HG03558 (cell line): ENCODE results near the gene EP400.
"Not testable (repeated sequence)": the region's sequence is repeated elsewhere in the genome, so short reads cannot be mapped to it uniquely, and the experiment has no call there.

Source experiments
- ATAC-seq: cut with Tn5 transposase; IDR thresholded peaks from one replicate; pipeline ENCODE4 v1.9.1; 2021; ENCODE audit warnings: moderate number of reproducible peaks; ENCODE audit not compliant: unreplicated experiment; ENCODE audit errors: extremely low read depth

The EP400 gene

DNA sequence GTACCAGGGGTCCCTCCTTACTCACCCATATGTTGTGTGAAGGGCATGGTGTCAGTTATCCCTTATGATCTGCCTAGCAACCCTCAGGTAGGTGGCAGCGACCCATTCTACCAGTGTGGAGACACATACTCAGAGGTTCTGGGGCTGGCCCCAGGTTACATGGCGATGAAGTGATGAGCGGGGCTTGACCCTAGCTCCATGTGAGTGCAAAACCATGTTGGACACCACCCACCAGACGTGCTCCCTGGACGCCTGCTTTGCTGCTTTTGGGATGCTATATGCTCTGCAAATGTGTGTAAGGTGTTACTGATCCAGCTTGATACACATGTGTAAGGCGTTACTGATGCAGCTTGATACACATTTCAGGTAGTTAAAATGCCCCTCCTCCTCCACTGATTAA lies 33.3 kb downstream of the EP400 start:
- ATAC-seq, result no peak

DNA sequence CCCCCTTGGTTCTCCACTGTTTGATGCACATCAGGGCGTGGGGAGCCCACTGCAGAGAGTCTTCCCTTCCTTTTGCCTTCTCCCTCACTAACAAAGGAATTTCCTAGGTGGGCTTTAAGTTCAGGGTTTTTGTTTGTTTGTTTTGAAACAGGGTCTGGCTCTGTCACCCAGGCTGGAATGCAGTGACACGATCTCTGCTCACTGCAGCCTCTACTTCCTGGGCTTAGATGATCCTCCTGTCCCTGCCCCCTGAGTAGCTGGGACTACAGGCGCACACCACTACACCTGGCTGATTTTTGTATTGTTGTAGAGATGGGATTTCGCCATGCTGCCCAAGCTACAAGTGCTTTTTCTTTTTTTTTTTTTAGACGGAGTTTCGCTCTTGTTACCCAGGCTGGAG lies 33.8 kb downstream of the EP400 start:
- no peak for ATAC-seq

DNA sequence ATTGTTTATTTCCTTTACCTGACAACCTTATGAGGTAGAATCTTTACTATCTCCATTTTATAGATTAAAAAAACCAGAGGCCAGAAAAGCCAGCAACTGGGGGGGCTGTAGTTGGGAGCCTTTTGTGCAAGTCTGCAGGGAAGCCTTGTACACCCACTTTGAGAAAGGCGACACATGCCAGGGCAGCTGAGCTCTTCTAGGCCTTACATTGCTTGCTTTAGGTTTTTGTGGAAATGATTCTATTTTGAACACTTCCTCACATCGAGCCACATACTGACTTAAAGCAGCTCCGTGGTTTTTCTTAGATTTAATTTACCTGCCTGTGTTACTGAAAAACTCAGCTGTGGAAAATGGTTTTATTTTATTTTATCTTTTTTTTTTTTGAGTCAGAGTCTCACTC lies 34.6 kb downstream of the EP400 start:
- ATAC-seq, result no peak

DNA sequence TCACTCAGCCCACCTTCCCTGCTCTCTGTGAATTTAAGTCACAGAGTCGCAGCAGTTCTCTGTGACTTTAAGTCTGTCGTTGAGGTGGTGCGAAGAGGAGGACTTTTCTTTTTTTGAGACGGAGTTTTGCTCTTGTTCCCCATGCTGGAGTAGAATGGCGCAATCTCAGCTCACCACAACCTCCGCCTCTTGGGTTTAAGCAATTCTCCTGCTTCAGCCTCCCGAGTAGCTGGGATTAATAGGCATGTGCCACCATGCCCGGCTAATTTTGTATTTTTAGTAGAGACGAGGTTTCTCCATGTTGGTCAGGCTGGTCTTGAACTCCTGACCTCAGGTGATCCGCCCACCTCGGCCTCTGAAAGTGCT lies 35.8 kb downstream of the EP400 start:
- ATAC-seq, result not testable (repeated sequence)

DNA sequence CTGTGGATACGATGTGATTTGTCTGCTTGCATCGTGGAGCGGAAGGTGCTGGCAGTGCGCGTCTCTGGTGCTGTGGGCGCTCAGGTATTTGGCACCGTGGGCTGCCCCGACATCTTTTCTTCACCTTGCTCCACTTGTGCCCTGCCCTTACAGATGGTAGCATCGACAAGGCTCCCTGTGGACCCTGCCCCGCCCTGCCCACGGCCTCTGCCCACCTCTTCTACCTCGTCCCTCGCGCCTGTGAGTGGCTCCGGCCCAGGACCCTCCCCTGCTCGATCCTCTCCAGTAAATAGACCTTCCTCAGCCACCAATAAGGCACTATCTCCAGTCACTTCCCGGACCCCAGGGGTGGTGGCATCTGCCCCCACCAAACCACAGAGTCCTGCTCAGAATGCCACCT lies 36.6 kb downstream of the EP400 start:
- ATAC-seq, result no peak

DNA sequence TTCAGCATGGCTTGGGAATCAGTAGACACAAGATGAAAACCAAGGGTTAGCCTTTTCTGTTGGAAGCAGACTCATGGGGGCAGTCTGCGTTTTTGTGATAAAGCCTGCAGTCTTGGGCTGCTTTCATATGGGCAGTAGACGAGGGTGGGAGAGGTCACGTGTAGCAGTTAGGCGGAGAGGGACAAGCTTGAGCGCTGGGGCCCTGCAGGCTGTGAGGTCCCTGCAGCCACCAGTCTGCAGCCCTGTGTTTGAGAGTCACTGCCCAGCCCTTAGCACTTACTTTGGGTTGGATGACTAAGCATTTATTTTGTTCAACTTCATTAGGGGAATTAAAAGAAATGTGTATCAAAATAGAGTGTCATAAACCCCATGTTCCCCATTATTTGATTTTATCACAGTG lies 37.2 kb downstream of the EP400 start:
- no peak for ATAC-seq

DNA sequence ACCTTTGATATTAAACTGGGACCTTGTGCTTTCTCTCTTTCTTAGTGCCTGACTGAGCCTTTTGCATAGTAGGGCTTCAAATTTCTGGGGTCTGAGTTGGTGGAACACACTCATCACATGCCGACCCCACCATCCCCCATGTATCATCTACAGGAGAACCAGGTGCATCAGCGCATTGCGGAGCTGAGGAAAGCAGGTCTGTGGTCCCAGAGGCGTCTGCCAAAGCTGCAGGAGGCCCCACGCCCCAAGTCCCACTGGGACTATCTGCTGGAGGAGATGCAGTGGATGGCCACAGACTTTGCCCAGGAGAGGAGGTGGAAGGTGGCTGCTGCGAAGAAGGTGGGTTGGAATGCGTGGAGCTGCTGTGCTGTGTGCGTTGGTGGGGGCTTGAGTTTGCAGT lies 37.8 kb downstream of the EP400 start:
- ATAC-seq, result no peak

DNA sequence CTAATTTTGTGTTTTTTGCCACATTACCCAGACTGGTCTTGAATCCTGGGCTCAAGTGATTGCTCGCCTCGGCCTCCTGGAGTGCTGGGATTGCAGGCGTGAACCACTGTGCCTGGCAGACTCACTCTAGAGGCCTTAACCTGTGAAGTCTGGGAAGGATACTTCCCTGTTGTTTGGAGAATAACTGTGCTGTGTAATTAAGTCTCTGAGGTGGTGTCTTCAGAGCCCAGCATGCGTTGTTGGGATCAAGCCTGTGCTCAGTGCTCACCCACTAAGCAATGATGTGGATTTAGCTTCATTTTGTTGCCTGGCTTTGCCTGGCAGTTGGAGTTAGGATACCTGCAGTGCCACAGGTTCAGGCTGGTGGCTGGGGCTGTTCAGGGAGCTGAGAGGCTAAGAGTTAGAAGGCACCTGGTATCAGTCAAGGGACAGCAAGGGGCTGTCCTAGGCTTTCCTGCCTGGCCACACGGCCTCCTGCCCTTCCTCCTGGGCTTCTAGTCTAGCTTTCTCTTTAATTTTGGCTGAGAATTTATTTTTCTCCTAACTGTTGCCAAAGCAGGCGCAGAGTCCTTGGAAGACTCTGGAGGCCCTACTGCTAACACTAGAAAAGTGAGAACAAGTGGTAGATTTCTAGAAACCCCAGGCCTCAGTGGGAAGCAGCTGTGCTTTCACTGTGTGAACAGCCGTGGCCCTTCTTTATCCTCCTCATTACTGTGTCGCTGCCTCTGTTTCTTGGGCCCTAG lies 38.5 kb downstream of the EP400 start:
- ATAC-seq, result no peak

DNA sequence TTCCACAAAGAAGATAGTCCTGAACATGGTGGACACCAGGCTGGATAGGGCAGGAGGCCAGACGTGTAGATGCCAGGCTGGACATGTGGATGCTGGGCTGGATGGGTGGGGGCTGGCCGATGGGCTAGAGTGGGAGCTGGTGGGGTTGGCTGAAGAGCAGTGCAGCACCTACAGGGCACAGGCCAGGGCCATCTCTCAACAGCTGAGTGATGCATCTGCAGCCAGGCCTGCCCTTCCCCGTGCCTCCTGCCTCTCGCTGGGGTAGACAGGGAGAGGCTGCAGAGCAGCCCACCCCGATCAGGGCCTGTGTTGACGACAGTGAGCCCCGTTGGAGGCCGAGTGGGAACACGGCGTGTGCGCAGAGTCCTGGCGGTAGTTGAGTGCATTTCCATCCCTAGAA lies 39.3 kb downstream of the EP400 start:
- no peak for ATAC-seq

DNA sequence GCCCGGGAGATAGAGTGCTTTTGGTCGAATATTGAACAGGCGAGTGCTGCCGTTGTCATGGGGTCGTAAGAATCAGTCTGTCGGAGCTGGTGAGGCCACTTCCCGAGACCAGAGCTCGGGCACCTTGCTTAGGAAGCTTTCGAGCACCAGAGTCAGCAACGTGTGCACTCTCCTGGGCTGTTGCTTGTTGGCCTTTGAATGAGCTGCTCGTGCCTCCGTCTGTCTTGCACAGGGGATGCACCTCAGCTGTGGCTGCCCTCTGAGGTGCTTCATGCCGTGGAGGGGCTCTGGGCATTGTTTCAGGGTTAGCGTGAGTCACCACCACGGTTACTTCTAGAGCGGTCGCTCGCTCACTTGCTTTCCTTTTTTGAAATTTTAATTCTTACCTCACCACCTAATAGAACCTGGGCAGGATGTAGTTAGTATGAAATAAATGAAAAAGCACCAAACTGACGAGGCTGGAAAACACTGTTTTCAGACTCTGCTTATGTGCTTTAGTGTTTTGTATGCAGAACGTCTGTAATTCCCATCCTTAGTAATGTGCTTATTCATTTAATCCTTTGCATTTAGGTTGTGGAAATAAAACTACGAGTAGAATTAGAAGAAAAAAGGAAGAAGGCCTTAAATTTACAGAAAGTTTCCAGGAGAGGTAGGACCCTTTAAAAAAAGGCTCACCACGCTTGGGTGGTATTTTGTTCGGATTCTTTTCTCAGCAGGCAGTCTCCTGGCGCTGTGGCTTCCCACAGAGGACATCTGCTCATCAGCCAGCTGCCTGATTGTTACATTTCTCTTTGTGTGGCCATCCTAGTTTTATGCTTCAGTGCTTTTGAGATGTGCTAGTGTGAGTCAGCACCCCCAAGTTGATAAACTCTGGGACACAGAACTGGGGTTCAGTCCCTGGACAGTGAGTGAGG lies 40.6 kb downstream of the EP400 start:
- no peak for ATAC-seq

DNA sequence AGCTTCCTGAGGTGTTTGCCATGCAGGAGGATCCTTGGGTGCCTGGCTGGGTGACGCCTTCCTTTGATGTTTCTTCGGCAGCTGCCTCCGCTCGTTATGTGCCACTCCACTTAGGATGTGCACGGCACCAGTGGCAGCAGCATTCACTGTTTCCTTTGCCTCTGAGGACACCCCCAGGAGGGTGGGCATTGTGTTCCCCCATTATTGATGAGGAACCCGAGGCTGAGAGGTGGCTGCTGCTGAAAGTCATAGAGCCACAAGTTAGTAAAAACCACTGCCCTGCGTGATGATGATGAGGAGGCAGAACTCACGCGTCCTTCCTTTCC lies 41.2 kb downstream of the EP400 start:
- ATAC-seq, result no peak

DNA sequence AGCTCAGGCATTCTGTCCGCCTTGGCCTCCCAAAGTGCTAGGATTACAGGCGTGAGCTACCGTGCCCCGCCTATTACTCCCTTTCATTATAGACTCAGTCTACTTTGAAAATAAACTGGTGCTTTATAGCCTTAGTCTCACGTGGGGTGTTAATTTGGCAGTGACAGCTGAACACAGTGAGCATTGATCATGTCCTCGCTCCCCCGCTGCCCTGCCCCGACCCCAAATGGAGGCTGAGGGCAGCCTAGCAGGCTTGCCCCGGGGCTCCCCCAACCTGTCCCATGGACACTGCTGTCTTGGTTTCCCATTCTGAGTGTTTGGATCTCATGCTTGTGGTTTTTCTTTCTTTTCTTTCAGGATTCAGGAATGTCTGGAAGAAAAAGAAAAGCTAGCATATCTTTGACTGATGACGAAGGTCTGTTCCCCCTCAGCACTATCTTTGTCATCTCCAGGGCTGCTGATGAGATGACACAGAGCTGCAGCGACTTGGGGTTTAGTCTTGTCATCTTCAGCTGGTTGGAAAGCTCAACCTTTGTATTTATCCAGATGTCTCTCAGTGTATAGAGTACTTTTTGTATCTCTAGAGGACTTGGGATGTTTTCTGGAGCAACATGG lies 42.2 kb downstream of the EP400 start:
- no peak for ATAC-seq

DNA sequence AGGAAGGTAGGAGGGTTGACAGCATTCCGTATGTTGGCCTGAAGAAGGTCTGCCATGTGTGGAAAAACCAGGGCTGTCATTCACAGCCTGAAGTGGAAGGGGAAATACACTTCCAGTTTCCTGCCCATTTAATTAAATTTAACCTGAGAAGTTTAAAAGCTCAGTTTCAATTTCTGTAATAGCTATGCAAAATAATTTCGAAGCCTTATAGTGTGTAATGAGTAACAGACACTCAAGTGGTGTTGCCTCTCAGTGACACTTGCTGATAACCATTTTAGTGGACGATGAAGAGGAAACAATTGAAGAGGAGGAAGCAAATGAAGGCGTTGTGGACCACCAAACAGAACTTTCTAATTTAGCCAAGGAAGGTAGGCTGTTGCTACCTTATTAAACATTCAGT lies 44.8 kb downstream of the EP400 start:
- peak; percentile 57 for ATAC-seq

DNA sequence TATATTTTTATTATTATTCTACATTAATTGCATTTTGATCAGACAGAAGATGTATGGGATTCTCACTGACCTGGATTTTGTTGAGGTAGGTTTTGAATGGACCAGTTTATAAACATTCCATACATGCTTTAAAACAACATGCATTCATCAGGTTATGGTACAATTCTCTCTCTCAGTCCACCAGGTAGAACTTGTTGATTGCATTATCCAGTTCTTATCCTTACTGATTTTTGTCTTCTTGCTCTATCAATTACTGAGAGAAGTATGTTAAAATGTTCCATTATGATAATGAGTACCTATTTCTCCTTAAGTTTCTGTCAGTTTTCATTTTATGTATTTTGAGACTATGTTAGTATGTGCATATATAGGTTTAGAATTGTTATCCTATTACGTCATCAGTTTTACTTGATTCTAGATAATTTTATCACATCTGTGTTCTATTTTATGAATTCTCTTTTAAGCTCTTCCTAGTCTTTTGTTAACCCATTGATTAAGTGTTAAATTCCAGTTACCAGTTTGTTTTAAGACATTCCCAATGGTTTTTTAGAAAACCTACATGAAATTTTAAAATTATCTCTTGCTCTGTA lies 50.6 kb downstream of the EP400 start:
- ATAC-seq, result no peak

DNA sequence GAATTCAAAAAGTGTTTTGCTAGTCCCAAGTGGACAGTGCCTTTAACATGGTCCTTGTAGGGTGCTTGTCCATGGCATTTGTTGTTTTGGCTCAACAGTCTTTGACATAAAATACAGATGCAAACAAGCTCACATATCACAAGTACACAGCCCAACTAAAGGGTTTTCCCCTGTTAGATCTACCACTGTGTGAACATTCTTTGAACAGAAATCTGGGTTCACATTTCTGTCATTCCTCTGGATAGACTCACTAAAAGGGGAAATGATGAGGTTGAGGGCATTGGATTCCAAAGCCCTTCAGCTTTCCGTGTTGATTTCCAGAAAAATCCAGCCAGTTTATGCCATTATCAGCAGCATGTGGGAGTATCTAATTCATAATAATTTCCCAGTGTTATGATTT lies 54.1 kb downstream of the EP400 start:
- ATAC-seq, result no peak

DNA sequence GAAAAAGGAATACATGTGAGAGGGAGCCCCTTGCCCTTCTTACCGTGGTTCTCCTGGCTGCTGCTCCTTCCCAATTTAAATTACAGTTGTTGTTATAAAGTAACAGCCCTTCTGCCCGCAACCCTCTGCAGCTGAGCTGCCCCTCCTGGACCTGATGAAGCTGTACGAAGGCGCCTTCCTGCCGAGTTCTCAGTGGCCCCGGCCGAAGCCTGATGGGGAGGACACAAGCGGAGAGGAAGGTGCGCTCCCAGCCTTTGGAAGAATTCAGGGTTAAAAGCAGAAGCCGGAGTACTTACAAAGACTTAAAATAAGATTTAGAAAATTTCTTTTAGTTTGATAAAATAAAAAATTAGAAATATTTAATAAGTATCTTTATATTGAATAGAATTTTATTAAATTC lies 55.2 kb downstream of the EP400 start:
- no peak for ATAC-seq

DNA sequence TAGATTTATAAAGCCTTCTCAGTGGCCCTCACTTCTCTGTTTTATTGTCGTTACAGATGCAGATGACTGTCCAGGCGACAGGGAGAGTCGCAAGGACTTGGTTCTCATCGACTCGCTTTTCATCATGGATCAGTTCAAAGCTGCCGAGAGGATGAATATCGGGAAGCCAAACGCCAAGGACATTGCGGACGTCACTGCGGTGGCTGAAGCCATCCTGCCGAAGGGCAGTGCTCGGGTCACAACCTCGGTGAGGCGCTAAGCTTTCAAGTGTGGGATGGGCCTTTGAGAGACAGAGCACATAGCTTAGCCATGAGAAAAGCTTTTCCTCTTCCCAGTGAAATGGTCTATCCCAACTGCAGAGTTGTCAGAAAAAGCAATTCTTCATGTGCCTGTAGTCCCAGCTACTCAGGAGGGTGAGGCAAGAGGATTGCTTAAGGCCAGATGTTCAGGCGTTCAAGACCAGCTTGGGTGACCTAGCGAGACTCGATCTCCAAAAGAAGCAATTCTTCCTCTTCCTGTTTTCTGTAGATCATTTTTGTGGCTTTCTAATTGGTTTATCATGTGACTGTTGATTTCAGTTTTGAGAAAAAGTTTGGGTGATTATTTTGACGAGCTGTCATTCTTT lies 56.4 kb downstream of the EP400 start:
- no peak for ATAC-seq

DNA sequence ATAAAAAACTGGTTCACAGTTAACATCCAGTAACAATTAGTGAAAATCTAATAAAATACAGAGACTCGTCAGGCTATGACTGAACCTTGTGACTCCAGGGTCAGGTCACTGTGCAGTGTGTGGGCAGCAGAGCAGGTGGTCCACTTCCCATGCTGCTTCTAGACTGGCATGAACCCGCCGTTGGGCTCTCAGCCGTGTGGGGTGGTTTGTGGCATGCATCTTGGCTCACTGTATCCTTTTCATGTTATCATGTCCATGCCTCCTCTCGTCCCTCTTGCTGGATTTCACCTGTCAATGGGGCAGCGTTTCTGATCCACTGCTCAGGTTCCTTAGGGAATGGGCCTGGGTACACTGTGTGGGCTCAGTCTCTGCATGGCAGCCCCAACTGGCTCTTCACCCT lies 57.3 kb downstream of the EP400 start:
- ATAC-seq, result no peak

DNA sequence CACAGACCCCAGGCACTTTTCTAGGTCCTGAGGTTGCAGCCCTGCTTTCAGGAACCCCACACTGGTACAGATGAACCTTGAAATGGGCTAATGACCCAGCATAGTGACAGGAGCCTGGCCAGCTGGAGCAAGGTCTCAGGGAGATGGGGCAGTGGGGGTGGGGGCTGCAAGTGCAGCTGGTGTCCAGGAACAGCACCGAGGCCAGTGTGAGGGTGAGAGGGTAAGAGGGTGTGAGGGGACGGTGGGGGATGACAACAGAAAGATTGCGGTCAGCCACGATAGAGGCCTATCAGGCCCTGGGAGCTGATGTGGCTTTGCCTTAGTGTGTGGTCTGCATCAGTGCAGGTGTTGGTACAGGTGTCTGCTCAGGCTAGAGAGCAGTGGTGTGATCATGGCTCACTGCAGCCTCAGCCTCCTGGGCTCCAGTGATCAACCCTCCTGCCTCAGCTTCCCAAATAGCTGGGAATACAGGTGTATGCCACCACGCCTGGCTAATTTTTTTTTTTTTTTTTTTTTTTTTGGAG lies 59.7 kb downstream of the EP400 start:
- ATAC-seq, result no peak

DNA sequence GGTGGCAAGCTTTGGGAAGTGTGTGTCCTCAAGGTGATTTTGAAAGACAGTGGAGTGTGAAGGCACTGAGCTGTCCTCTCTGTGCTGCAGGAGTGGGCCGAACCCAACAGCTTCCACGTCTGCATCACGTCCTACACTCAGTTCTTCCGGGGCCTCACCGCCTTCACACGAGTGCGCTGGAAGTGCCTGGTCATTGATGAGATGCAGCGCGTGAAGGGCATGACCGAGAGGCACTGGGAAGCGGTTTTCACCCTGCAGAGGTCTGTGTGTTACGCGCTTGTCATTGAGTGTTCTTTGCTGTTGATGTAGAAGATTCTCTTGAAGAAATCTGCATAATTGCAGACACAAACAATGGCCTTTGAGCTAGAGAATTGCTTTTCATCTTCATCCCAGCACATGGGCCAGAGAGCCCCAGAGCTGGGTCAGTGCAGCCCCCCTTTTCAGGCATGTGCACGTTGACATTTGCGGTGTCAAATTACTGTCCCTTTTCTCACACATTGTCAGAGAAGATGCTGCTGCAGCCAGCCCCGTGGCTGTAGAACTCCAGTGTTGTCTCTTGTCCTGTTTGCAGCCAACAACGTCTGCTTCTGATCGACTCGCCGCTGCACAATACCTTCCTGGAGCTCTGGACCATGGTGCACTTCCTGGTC lies 63.3 kb downstream of the EP400 start:
- ATAC-seq, result no peak
